Kidney epithelial cell (primary cell): ENCODE measurements around the gene ASB4. TPM values are rescaled to one million over a fixed set of nuclear protein-coding genes. Genes with fewer than 3 reads are reported as not detected.

Experiments used
- DNase-seq: peaks from one replicate; pipeline ENCODE4 v3.0.0-alpha.2; 2010; ENCODE audit warnings: low read depth
- H3K27me3 ChIP-seq: 2 replicates; pipeline ENCODE4 v1.6.0; 2011; ENCODE audit warnings: low read length; ENCODE audit not compliant: control insufficient read depth, insufficient read depth
- H3K36me3 ChIP-seq: 2 replicates; pipeline ENCODE4 v1.5.1; 2011; ENCODE audit warnings: low read length; ENCODE audit not compliant: control insufficient read depth, insufficient read depth
- H3K4me3 ChIP-seq: 2 replicates; pipeline ENCODE4 v1.5.1; 2011; ENCODE audit warnings: low read depth, mild to moderate bottlenecking, control low read depth, low read length
- CTCF ChIP-seq: IDR thresholded peaks from 2 replicates; pipeline ENCODE4 v1.5.1; 2011; ENCODE audit warnings: mild to moderate bottlenecking, moderate library complexity, low read length, control low read depth, inconsistent platforms; ENCODE audit not compliant: insufficient read depth, poor library complexity, severe bottlenecking
- total RNA-seq: library from RNA; depleted of rRNA; stranded (reverse); fragments of >200 nt; gene quantifications from 2 replicates; pipeline ENCODE4 v1.2.3, GENCODE V29; 2015

Gene ASB4
- total RNA-seq, 1 donor from 2014 or later = not detected

GRCh38 chr7:95543312-95543711 lies 57.6 kb downstream of the ASB4 start:
- Histone ChIP-seq H3K27me3 (no peaks in the 10 kb centered on the region), H3K36me3 (no peaks in the 10 kb centered on the region), H3K4me3 (no peak overlapping the region)
- no peak for TF ChIP-seq CTCF
- DNase-seq = no peak

- Histone ChIP-seq H3K27me3 (no peaks in the 10 kb centered on the region), H3K36me3 (no peaks in the 10 kb centered on the region), H3K4me3 (no peak overlapping the region)
- no peak for DNase-seq
- TF ChIP-seq CTCF = no peak
These were observed 58.4 kb downstream of the ASB4 start for GRCh38 chr7:95544171-95544570.

- H3K36me3 ChIP-seq = no peaks in the 10 kb centered on the region
- peak; percentile 28 for DNase-seq
- TF ChIP-seq CTCF = peak; percentile 79
- no peaks in the 10 kb centered on the region for H3K27me3 ChIP-seq
- H3K4me3 ChIP-seq = no peak overlapping the region
These were observed 59.4 kb downstream of the ASB4 start for GRCh38 chr7:95545007-95545615.

- Histone ChIP-seq H3K4me3 (no peak overlapping the region), H3K27me3 (no peaks in the 10 kb centered on the region), H3K36me3 (no peaks in the 10 kb centered on the region)
- DNase-seq = no peak
- TF ChIP-seq CTCF = no peak
These were observed 59.9 kb downstream of the ASB4 start for GRCh38 chr7:95545673-95546072.

GRCh38 chr7:95546647-95547046 lies 60.9 kb downstream of the ASB4 start:
- H3K27me3 ChIP-seq = no peaks in the 10 kb centered on the region

More at GRCh38 chr7:95546647-95547046, 60.9 kb downstream of the ASB4 start:
- Histone ChIP-seq H3K36me3 (no peaks in the 10 kb centered on the region), H3K4me3 (no peak overlapping the region)
- TF ChIP-seq CTCF = no peak
- no peak for DNase-seq
